GM23248 (cell line): Measurements from ENCODE around the gene ITGA11.

Experiments
- EZH2 ChIP-seq: fragments of 200-600 bp; sonication (generic); IDR thresholded peaks from 2 replicates; pipeline ENCODE4 v1.6.1; 2018; ENCODE audit warnings: antibody characterized with exemption, mild to moderate bottlenecking; ENCODE audit not compliant: insufficient read depth, poor library complexity, severe bottlenecking
- EZH2phosphoT487 ChIP-seq: fragments of 200-600 bp; sonication (generic); IDR thresholded peaks from 2 replicates; pipeline ENCODE4 v1.6.1; 2018; ENCODE audit warnings: antibody characterized with exemption, moderate library complexity, mild to moderate bottlenecking, low read depth; ENCODE audit not compliant: insufficient read depth

DNA sequence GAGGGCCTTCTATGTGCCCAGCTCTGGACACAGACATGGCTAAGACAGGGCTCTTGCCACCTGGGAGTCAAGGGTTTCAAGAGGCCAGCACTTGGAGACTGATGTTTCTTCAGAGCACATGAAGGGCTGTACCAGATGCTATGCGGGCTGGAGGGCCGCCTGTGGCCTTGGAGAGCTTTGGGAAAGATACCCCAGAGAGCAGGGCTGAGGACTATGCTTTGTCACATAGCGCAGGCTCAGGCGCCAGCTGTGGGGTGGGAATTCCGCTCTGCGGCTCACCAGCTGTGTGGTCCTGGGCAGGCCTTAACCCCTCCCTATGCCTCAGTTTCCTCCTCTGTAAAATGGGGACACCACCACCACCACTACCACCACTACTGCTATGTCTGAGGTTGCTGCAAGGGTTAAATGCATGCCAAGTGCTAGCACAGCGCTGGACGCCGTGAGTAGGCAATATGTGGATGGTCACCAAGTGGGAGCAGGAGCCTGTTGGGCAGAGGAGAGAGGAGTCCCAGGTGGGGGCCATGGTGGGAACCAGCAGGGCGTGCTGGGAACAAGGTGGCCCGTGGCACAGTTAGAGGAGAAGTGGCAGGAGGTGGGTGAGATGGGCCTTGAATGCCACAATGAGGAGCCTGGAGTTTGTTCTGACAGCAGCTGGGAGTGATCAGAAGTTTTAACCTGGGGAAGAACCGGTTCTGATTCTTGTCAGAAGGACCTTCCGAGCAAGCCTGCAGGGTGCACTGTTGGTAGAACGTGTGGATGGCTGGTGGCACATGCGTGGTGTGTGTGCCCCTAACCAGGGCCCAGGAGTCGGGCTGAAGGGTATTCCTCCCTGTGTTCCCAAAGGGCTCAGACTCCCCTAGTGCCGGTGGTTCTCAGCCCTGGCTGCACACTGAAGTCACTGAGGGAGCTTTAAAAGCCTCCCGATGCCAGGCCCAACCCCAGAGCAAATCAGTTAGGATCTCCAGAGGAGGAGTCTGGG, 112.7 kb downstream of the ITGA11 start:
- TF ChIP-seq EZH2phosphoT487 (no peak), EZH2 (no peak)
